WI38 (cell line): ENCODE measurements around the gene C4A.
"Not testable (repeated sequence)": the region's sequence is repeated elsewhere in the genome, so short reads cannot be mapped to it uniquely, and the experiment has no call there.

Source experiments
- H3K4me3 ChIP-seq: 2 replicates; pipeline ENCODE4 v1.5.1; 2011; ENCODE audit warnings: low read depth, mild to moderate bottlenecking, control low read depth, low read length
- TF ChIP-seq, protein P1 (sequence below): IDR thresholded peaks from 2 replicates; pipeline ENCODE4 v1.5.1; 2012; ENCODE audit warnings: low read depth, mild to moderate bottlenecking, control low read depth, low read length

The C4A gene

GRCh38 chr6:31981744-31982143, at the start of gene C4A:
C4A (plus strand) TSS chr6:31982057; CDS start chr6:31982108, 51 bp downstream.
- H3K4me3 ChIP-seq, result not testable (repeated sequence)

DNA sequence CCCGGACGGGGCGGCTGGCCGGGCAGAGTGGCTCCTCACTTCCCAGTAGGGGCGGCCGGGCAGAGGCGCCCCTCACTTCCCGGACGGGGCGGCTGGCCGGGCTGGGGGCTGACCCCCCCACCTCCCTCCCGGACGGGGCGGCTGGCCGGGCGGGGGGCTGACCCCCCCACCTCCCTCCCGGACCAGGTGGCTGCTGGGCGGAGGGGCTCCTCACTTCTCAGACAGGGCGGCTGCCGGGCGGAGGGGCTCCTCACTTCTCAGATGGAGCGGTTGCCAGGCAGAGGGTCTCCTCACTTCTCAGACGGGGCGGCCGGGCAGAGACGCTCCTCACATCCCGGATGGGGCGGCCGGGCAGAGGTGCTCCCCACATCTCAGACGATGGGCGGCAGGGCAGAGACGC, 49.7 kb upstream of the C4A start:
- not testable (repeated sequence) for H3K4me3 ChIP-seq

- H3K4me3 ChIP-seq, result no peak overlapping the region
- TF ChIP-seq, protein P1, sequence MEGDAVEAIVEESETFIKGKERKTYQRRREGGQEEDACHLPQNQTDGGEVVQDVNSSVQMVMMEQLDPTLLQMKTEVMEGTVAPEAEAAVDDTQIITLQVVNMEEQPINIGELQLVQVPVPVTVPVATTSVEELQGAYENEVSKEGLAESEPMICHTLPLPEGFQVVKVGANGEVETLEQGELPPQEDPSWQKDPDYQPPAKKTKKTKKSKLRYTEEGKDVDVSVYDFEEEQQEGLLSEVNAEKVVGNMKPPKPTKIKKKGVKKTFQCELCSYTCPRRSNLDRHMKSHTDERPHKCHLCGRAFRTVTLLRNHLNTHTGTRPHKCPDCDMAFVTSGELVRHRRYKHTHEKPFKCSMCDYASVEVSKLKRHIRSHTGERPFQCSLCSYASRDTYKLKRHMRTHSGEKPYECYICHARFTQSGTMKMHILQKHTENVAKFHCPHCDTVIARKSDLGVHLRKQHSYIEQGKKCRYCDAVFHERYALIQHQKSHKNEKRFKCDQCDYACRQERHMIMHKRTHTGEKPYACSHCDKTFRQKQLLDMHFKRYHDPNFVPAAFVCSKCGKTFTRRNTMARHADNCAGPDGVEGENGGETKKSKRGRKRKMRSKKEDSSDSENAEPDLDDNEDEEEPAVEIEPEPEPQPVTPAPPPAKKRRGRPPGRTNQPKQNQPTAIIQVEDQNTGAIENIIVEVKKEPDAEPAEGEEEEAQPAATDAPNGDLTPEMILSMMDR, result no peak
Measured at GRCh38 chr6:31933537-31933936, 48.3 kb upstream of the C4A start.

DNA sequence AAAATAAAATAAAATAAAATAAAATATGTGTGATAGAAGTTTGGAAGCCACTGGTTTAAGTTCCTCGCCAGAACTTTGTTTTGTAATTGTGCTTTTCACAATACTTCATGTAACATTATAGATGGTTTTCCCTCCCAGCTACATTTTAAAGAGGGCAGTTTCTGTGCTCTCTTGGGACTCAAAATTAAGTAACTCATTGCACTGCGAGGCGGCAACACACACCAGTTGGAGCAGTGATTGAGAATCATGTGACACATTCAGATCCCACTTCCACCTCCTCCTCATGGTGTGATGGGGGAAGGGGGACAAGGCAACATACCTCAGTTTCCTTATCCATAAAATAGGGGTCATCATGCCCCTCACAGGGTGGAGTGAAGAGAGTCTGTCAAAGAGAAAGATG, 46.8 kb upstream of the C4A start:
- no peak overlapping the region for H3K4me3 ChIP-seq
- TF ChIP-seq, protein P1, result no peak

GRCh38 chr6:31935823-31936222, 46.0 kb upstream of the C4A start:
- H3K4me3 ChIP-seq, result no peak overlapping the region
- TF ChIP-seq, protein P1, result no peak

GRCh38 chr6:31940256-31940664, 41.6 kb upstream of the C4A start:
- no peak overlapping the region for H3K4me3 ChIP-seq
- TF ChIP-seq, protein P1, result no peak

DNA sequence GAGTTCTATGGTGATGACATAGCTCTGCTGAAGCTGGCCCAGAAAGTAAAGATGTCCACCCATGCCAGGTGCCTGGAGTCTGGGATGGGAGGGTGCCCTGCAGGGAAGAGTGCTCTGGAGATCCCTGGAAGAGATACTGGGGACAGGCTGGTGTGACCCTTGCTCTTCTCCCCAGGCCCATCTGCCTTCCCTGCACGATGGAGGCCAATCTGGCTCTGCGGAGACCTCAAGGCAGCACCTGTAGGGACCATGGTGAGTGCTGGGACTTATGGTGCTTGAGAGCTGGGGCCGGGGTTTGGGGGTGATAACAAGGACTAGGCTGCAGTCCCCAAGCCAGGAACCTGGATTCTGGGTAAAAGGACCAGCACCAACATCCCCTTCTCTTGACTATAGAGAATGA, 38.1 kb upstream of the C4A start:
- TF ChIP-seq, protein P1, result no peak
- H3K4me3 ChIP-seq, result no peak overlapping the region

GRCh38 chr6:31945154-31945506, 36.7 kb upstream of the C4A start:
- no peak overlapping the region for H3K4me3 ChIP-seq
- TF ChIP-seq, protein P1, result no peak
